Stimulated activated CD4-positive, alpha-beta T cell treated with anti-CD3 and anti-CD28 coated beads, TNF-alpha, amount 100 ng/mL, for 24 hours (primary cell): ENCODE data around the gene CABCOCO1.

Experiments
- DNase-seq, 3 experiments: peaks; one replicate each; pipeline ENCODE4 v3.0.0-alpha.2; 2020; ENCODE audit warnings: low read depth in 3 of 3

CABCOCO1 gene

GRCh38 chr10:61812920-61813319 lies 150.2 kb downstream of the CABCOCO1 start:
- no peak for DNase-seq

GRCh38 chr10:61814160-61814559 lies 151.4 kb downstream of the CABCOCO1 start:
- no peak for DNase-seq

- no peak for DNase-seq
Measured at GRCh38 chr10:61815496-61815895, 152.8 kb downstream of the CABCOCO1 start.
